ENCODE results near the gene IKZF2. TPM values are rescaled to one million over a fixed set of nuclear protein-coding genes. Genes with fewer than 3 reads are reported as not detected.

IKZF2 gene
- polyA plus RNA-seq: 1.4 and 3.0 TPM in 2 replicates

GRCh38 chr2:213151437-213152064, at the start of gene IKZF2:
TSS of gene IKZF2 (minus strand) at chr2:213151612. CDS start at chr2:213148629, 2,983 bp downstream.

Other genes starting within 250 kb of the IKZF2 start
- 23.8 and 24.8 TPM in 2 replicates for gene SPAG16, start 132.9 kb upstream of the IKZF2 start, polyA plus RNA-seq

All from Purkinje cell (primary cell).